Measurements from ENCODE around the gene ZNF750. TPM values are rescaled to one million over a fixed set of nuclear protein-coding genes. Genes with fewer than 3 reads are reported as not detected.

Gene ZNF750
- total and polyA plus RNA-seq, 4 donors: 0.02 to 0.08 TPM; not detected in 2

DNA sequence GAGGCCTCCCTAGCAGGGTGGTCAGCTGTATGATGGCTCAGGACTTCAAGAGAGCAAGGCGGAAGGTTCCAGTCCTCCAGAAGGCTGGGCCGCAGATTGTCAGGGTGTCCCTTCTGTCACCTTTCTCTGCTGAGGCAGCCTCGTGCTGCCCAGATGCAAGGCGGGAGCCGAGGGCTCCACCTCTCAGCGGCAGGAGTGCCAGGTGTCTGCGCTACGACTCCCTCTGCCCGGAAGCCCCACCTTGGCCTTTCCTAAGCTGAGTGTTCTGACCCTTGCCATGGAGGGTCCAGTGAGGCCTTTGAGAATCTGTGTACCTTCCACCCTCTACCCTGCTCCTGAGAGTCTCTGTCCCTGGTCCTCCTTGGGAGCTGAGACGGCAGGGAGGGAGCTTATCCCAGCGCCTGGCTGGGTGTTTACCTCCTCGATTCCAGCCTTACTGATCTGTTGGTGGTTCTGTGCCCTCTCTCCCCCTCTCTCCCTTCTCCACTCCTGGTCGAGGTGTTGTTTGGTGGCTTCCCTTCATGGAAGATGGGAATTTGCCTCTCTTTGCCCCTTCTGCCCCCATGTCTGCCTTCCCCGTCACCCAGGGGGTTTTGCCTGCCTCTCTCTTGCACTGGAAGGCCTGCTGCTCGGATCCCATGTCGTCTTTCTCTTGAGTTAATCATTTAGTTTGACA lies 2.2 kb upstream of the ZNF750 start:
- Histone ChIP-seq H3K9me3 (ENCODE audit: control insufficient read depth in 4 of 4, low read length in 3 of 4) (no peaks in the 10 kb centered on the region), H3K36me3 (ENCODE audit: control insufficient read depth in 4 of 4, insufficient read depth in 3 of 4, low read depth in 1 of 4, low read length in 3 of 4) (no peaks in the 10 kb centered on the region), H3K27ac (ENCODE audit: low read depth in 1 of 2, low read length in 2 of 2) (no peak overlapping the region), H3K9ac (ENCODE audit: low read depth in 1 of 2, low read length in 2 of 2) (no peak overlapping the region), H3K4me3 (ENCODE audit: low read depth in 1 of 3, low read length in 3 of 3) (no peak overlapping the region), H3K27me3 (ENCODE audit: control insufficient read depth in 4 of 4, insufficient read depth in 4 of 4, low read length in 3 of 4) (no peaks in the 10 kb centered on the region), H3K4me1 (ENCODE audit: control insufficient read depth in 4 of 4, insufficient read depth in 4 of 4, low read length in 3 of 4) (peaks cover 5 to 17% (median 12%) of the 10 kb centered on the region in 4 donors)
- no peak for DNase-seq (ENCODE audit: low spot score)
- WGBS: 96% methylated on average over 16 of the region's 16 CpGs
- TF ChIP-seq CTCF (IDR thresholded peaks at IDR 0.05; ENCODE audit: low read depth, low read length, missing input control): no peak
- TF ChIP-seq TAF1 (conservative IDR thresholded peaks at IDR 0.05): no peak
- TF ChIP-seq RAD21 (IDR thresholded peaks at IDR 0.05): no peak
- TF ChIP-seq, protein P1, sequence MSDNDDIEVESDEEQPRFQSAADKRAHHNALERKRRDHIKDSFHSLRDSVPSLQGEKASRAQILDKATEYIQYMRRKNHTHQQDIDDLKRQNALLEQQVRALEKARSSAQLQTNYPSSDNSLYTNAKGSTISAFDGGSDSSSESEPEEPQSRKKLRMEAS (IDR thresholded peaks at IDR 0.05): no peak
- TF ChIP-seq REST (IDR thresholded peaks at IDR 0.05): no peak
- no peak for TF ChIP-seq EGR1 (IDR thresholded peaks at IDR 0.05; ENCODE audit: low read depth in 2 of 2)
- TF ChIP-seq RXRA (IDR thresholded peaks at IDR 0.05): no peak
- TF ChIP-seq HNF4A (conservative IDR thresholded peaks at IDR 0.05): no peak
- no peak for TF ChIP-seq FOXA1 (IDR thresholded peaks at IDR 0.05)
- no peak for TF ChIP-seq ATF3 (IDR thresholded peaks at IDR 0.05)
- no peak for TF ChIP-seq JUND (IDR thresholded peaks at IDR 0.05)
- TF ChIP-seq HNF4G (IDR thresholded peaks at IDR 0.05): no peak
- no peak for TF ChIP-seq NR2F2 (IDR thresholded peaks at IDR 0.05)
- no peak for TF ChIP-seq GABPA (IDR thresholded peaks at IDR 0.05 in 1 of 2, conservative IDR thresholded peaks at IDR 0.05 in 1 of 2)
- no peak for TF ChIP-seq YY1 (IDR thresholded peaks at IDR 0.05)
- no peak for TF ChIP-seq ZBTB33 (IDR thresholded peaks at IDR 0.05)
- no peak for TF ChIP-seq SP1 (IDR thresholded peaks at IDR 0.05)
- no peak for TF ChIP-seq FOXA2 (IDR thresholded peaks at IDR 0.05)
